IPS-15b (cell line): ENCODE data around the gene GPX8.

Source experiments
- H3K27me3 ChIP-seq: one replicate; pipeline ENCODE4 v1.6.1; 2013; ENCODE audit warnings: low read length; ENCODE audit not compliant: control insufficient read depth, insufficient read depth
- H3K36me3 ChIP-seq: one replicate; pipeline ENCODE4 v1.6.1; 2013; ENCODE audit warnings: low read length; ENCODE audit not compliant: control insufficient read depth, insufficient read depth
- H3K4me1 ChIP-seq: one replicate; pipeline ENCODE4 v1.6.1; 2013; ENCODE audit warnings: mild to moderate bottlenecking, low read length; ENCODE audit not compliant: control insufficient read depth, insufficient read depth
- H3K4me3 ChIP-seq: one replicate; pipeline ENCODE4 v1.5.1; 2013; ENCODE audit warnings: low read depth, low read length
- H3K9ac ChIP-seq: one replicate; pipeline ENCODE4 v1.6.1; 2013; ENCODE audit warnings: low read depth, mild to moderate bottlenecking, low read length
- H3K9me3 ChIP-seq: one replicate; pipeline ENCODE4 v1.6.1; 2013; ENCODE audit warnings: mild to moderate bottlenecking, low read length; ENCODE audit not compliant: control insufficient read depth, insufficient read depth

GPX8 gene

GRCh38 chr5:55159763-55160492 lies at the start of gene GPX8:
Gene GPX8, plus strand, starts transcription at chr5:55160171. Its CDS starts 22 bp downstream, at chr5:55160193.
- H3K27me3 ChIP-seq, result no peaks in the 10 kb centered on the region
- H3K4me3 ChIP-seq, result peak within 1 kb of the TSS; percentile 83
- H3K36me3 ChIP-seq, result no peaks in the 10 kb centered on the region
- no peaks in the 10 kb centered on the region for H3K9me3 ChIP-seq
- peaks cover 3% of the 10 kb centered on the region for H3K4me1 ChIP-seq
- peak within 1 kb of the TSS; percentile 73 for H3K9ac ChIP-seq

GRCh38 chr5:55110217-55110616 lies 49.8 kb upstream of the GPX8 start:
- H3K9ac ChIP-seq, result no peak overlapping the region
- H3K27me3 ChIP-seq, result no peaks in the 10 kb centered on the region
- no peaks in the 10 kb centered on the region for H3K36me3 ChIP-seq
- no peak overlapping the region for H3K4me3 ChIP-seq
- H3K9me3 ChIP-seq, result no peaks in the 10 kb centered on the region
- peaks cover 4% of the 10 kb centered on the region for H3K4me1 ChIP-seq

- H3K9me3 ChIP-seq, result no peaks in the 10 kb centered on the region
- no peak overlapping the region for H3K4me3 ChIP-seq
- no peaks in the 10 kb centered on the region for H3K27me3 ChIP-seq
- H3K9ac ChIP-seq, result no peak overlapping the region
- H3K36me3 ChIP-seq, result no peaks in the 10 kb centered on the region
- peaks cover 4% of the 10 kb centered on the region for H3K4me1 ChIP-seq
Observed at GRCh38 chr5:55113327-55113726, 46.6 kb upstream of the GPX8 start.

GRCh38 chr5:55114061-55114460 lies 45.9 kb upstream of the GPX8 start:
- Histone ChIP-seq H3K9ac (no peak overlapping the region), H3K4me1 (peaks cover 4% of the 10 kb centered on the region), H3K4me3 (no peak overlapping the region), H3K9me3 (no peaks in the 10 kb centered on the region), H3K27me3 (no peaks in the 10 kb centered on the region), H3K36me3 (no peaks in the 10 kb centered on the region)

GRCh38 chr5:55123365-55123764 lies 36.6 kb upstream of the GPX8 start:
- no peaks in the 10 kb centered on the region for H3K27me3 ChIP-seq

GRCh38 chr5:55134053-55134722 lies 25.8 kb upstream of the GPX8 start:
- Histone ChIP-seq H3K36me3 (no peaks in the 10 kb centered on the region), H3K9me3 (no peaks in the 10 kb centered on the region), H3K9ac (no peak overlapping the region), H3K27me3 (no peaks in the 10 kb centered on the region), H3K4me1 (no peaks in the 10 kb centered on the region), H3K4me3 (no peak overlapping the region)

More at GRCh38 chr5:55123365-55123764, 36.6 kb upstream of the GPX8 start:
- Histone ChIP-seq H3K9me3 (no peaks in the 10 kb centered on the region), H3K4me3 (no peak overlapping the region), H3K9ac (no peak overlapping the region), H3K36me3 (no peaks in the 10 kb centered on the region), H3K4me1 (no peaks in the 10 kb centered on the region)

GRCh38 chr5:55136521-55136920 lies 23.4 kb upstream of the GPX8 start:
- Histone ChIP-seq H3K9me3 (no peaks in the 10 kb centered on the region), H3K27me3 (no peaks in the 10 kb centered on the region), H3K9ac (no peak overlapping the region)

GRCh38 chr5:55140908-55141665 lies 18.9 kb upstream of the GPX8 start:
- no peaks in the 10 kb centered on the region for H3K4me1 ChIP-seq
- no peaks in the 10 kb centered on the region for H3K27me3 ChIP-seq
- no peaks in the 10 kb centered on the region for H3K36me3 ChIP-seq
- H3K4me3 ChIP-seq, result no peak overlapping the region
- no peak overlapping the region for H3K9ac ChIP-seq
- H3K9me3 ChIP-seq, result no peaks in the 10 kb centered on the region

More at GRCh38 chr5:55136521-55136920, 23.4 kb upstream of the GPX8 start:
- Histone ChIP-seq H3K36me3 (no peaks in the 10 kb centered on the region), H3K4me1 (no peaks in the 10 kb centered on the region), H3K4me3 (no peak overlapping the region)

- H3K4me1 ChIP-seq, result no peaks in the 10 kb centered on the region
Observed at GRCh38 chr5:55141945-55142690, 17.9 kb upstream of the GPX8 start.

GRCh38 chr5:55143624-55144023 lies 16.3 kb upstream of the GPX8 start:
- Histone ChIP-seq H3K36me3 (no peaks in the 10 kb centered on the region), H3K9ac (no peak overlapping the region)

More at GRCh38 chr5:55141945-55142690, 17.9 kb upstream of the GPX8 start:
- Histone ChIP-seq H3K27me3 (no peaks in the 10 kb centered on the region), H3K4me3 (no peak overlapping the region), H3K9me3 (no peaks in the 10 kb centered on the region), H3K36me3 (no peaks in the 10 kb centered on the region), H3K9ac (no peak overlapping the region)

GRCh38 chr5:55146080-55146479 lies 13.9 kb upstream of the GPX8 start:
- H3K36me3 ChIP-seq, result no peaks in the 10 kb centered on the region
- no peaks in the 10 kb centered on the region for H3K27me3 ChIP-seq
- no peaks in the 10 kb centered on the region for H3K4me1 ChIP-seq
- no peaks in the 10 kb centered on the region for H3K9me3 ChIP-seq
- no peak overlapping the region for H3K9ac ChIP-seq
- H3K4me3 ChIP-seq, result no peak overlapping the region

More at GRCh38 chr5:55143624-55144023, 16.3 kb upstream of the GPX8 start:
- Histone ChIP-seq H3K27me3 (no peaks in the 10 kb centered on the region), H3K4me1 (no peaks in the 10 kb centered on the region), H3K4me3 (no peak overlapping the region), H3K9me3 (no peaks in the 10 kb centered on the region)
